ENCODE results near the gene TTC3.

The TTC3 gene

GRCh38 chr21:37244501-37245095, 171.5 kb downstream of the TTC3 start:
- in situ Hi-C loops (cut with MboI; ENCODE audit: low sequenced_read_pairs), result no loop called here

GRCh38 chr21:37245151-37245550, 172.1 kb downstream of the TTC3 start:
- in situ Hi-C loops (cut with MboI; ENCODE audit: low sequenced_read_pairs), result no loop called here

- in situ Hi-C loops (cut with MboI; ENCODE audit: low sequenced_read_pairs), result no loop called here
These were observed 175.2 kb downstream of the TTC3 start for GRCh38 chr21:37248298-37248697.

GRCh38 chr21:37249112-37249904, 176.3 kb downstream of the TTC3 start:
- in situ Hi-C loops (cut with MboI; ENCODE audit: low sequenced_read_pairs), result no loop called here

- in situ Hi-C loops (cut with MboI; ENCODE audit: low sequenced_read_pairs), result no loop called here
These were observed 178.2 kb downstream of the TTC3 start for GRCh38 chr21:37251294-37251634.
